GM23338 (cell line): ENCODE data around the gene RAB36. TPM values are rescaled to one million over a fixed set of nuclear protein-coding genes. Genes with fewer than 3 reads are reported as not detected.

Experiments used
- ATAC-seq: fragments of 200-7000 bp; cut with Tn5 transposase; 3 replicates; pipeline ENCODE4 v1.9.1; 2020
- DNase-seq: peaks from one replicate; pipeline ENCODE4 v3.0.0-alpha.2; 2015; ENCODE audit warnings: low spot score
- H2AFZ ChIP-seq: fragments of 200-600 bp; sonication (generic); 2 replicates; pipeline ENCODE4 v1.8.0; 2016; ENCODE audit warnings: antibody characterized with exemption, mild to moderate bottlenecking, moderate library complexity
- H3F3A ChIP-seq: fragments of 200-600 bp; sonication (generic); replicated peaks from 2 replicates; pipeline ENCODE4 v1.8.0; 2017; ENCODE audit warnings: antibody characterized with exemption, mixed run types, low read depth
- H3K27ac ChIP-seq: fragments of 200-600 bp; sonication (generic); 2 replicates; pipeline ENCODE4 v1.6.1; 2016; ENCODE audit warnings: low read depth
- H3K27me3 ChIP-seq: fragments of 200-600 bp; sonication (generic); 2 replicates; pipeline ENCODE4 v1.8.0; 2016; ENCODE audit warnings: mild to moderate bottlenecking, mixed run types, moderate library complexity; ENCODE audit not compliant: insufficient read depth
- H3K36me3 ChIP-seq: fragments of 200-600 bp; sonication (generic); 2 replicates; pipeline ENCODE4 v1.8.0; 2016; ENCODE audit warnings: mild to moderate bottlenecking; ENCODE audit not compliant: insufficient read depth
- H3K4me1 ChIP-seq: fragments of 200-600 bp; sonication (generic); 2 replicates; pipeline ENCODE4 v1.8.0; 2016; ENCODE audit warnings: mild to moderate bottlenecking, moderate library complexity; ENCODE audit not compliant: insufficient read depth
- H3K4me2 ChIP-seq: fragments of 200-600 bp; sonication (generic); 2 replicates; pipeline ENCODE4 v1.7.1; 2017; ENCODE audit warnings: mixed run types
- H3K4me3 ChIP-seq: fragments of 200-600 bp; sonication (generic); 2 replicates; pipeline ENCODE4 v1.6.1; 2016; ENCODE audit warnings: mixed run types
- H3K79me2 ChIP-seq: fragments of 200-600 bp; sonication (generic); replicated peaks from 2 replicates; pipeline ENCODE4 v1.8.0; 2017; ENCODE audit warnings: mild to moderate bottlenecking; ENCODE audit not compliant: insufficient read depth
- H3K9me2 ChIP-seq: fragments of 200-600 bp; sonication (generic); 2 replicates; pipeline ENCODE4 v1.8.0; 2017; ENCODE audit not compliant: insufficient read depth
- H4K20me1 ChIP-seq: fragments of 200-600 bp; sonication (generic); replicated peaks from 2 replicates; pipeline ENCODE4 v1.8.0; 2017; ENCODE audit warnings: mild to moderate bottlenecking; ENCODE audit not compliant: insufficient read depth
- H3K27ac Mint-ChIP-seq: 2 replicates; pipeline ENCODE4 v1.8.0; 2020; ENCODE audit warnings: inconsistent platforms, mild to moderate bottlenecking, moderate library complexity, mixed read lengths
- H3K27me3 Mint-ChIP-seq: 3 replicates; pipeline ENCODE4 v1.8.0; 2022; ENCODE audit warnings: low read depth, mild to moderate bottlenecking, moderate library complexity, mixed read lengths, inconsistent platforms; ENCODE audit not compliant: insufficient read depth, poor library complexity
- H3K36me3 Mint-ChIP-seq: 3 replicates; pipeline ENCODE4 v1.8.0; 2021; ENCODE audit warnings: low read depth, mild to moderate bottlenecking, inconsistent platforms, moderate library complexity, mixed read lengths
- H3K4me1 Mint-ChIP-seq: 3 replicates; pipeline ENCODE4 v1.8.0; 2020; ENCODE audit warnings: mild to moderate bottlenecking, inconsistent platforms, mixed read lengths
- H3K4me3 Mint-ChIP-seq: 3 replicates; pipeline ENCODE4 v1.8.0; 2021; ENCODE audit warnings: moderate library complexity, mild to moderate bottlenecking, inconsistent platforms, mixed read lengths
- H3K9me3 Mint-ChIP-seq: 3 replicates; pipeline ENCODE4 v1.8.0; 2020; ENCODE audit warnings: moderate library complexity, mild to moderate bottlenecking, inconsistent platforms, mixed read lengths
- CREB1 ChIP-seq: fragments of 250-450 bp; sonication (Bioruptor Pico); IDR thresholded peaks from 2 replicates; pipeline ENCODE4 v1.5.0; 2020; ENCODE audit warnings: low read depth, mild to moderate bottlenecking, moderate library complexity
- ETS1 ChIP-seq: IDR thresholded peaks from 2 replicates; pipeline ENCODE4 v1.6.1; 2016; ENCODE audit warnings: antibody characterized with exemption
- EZH2 ChIP-seq: fragments of 200-600 bp; sonication (generic); IDR thresholded peaks from one replicate; pipeline ENCODE4 v1.8.0; 2017; ENCODE audit warnings: antibody characterized with exemption, mild to moderate bottlenecking, low read depth; ENCODE audit not compliant: unreplicated experiment
- EZH2phosphoT487 ChIP-seq: fragments of 200-600 bp; sonication (generic); IDR thresholded peaks from one replicate; pipeline ENCODE4 v1.8.1; 2018; ENCODE audit warnings: antibody characterized with exemption; ENCODE audit not compliant: unreplicated experiment
- JUNB ChIP-seq: IDR thresholded peaks from one replicate; pipeline ENCODE4 v1.6.1; 2016; ENCODE audit warnings: antibody characterized with exemption; ENCODE audit not compliant: unreplicated experiment
- POLR2AphosphoS5 ChIP-seq: IDR thresholded peaks from 2 replicates; pipeline ENCODE4 v1.6.1; 2016; ENCODE audit warnings: antibody characterized with exemption, low read depth
- STAT1 ChIP-seq: IDR thresholded peaks from one replicate; pipeline ENCODE4 v1.6.1; 2016; ENCODE audit warnings: antibody characterized with exemption; ENCODE audit not compliant: unreplicated experiment
- ZNF114 ChIP-seq: fragments of 250-450 bp; sonication (Bioruptor Pico); IDR thresholded peaks from 2 replicates; pipeline ENCODE4 v1.5.0; 2020; ENCODE audit warnings: mild to moderate bottlenecking, moderate library complexity
- ZNF462 ChIP-seq: fragments of 250-450 bp; sonication (Bioruptor Pico); IDR thresholded peaks from 2 replicates; pipeline ENCODE4 v1.5.0; 2020; ENCODE audit warnings: mild to moderate bottlenecking, moderate library complexity
- polyA plus RNA-seq: library from polyadenylated mRNA; unstranded; fragments of >200 nt; fragmentation: Nextera tagmentation; extraction: Ambion mirVana; gene quantifications from 2 replicates; pipeline ENCODE4 v1.2.1, GENCODE V29; 2016
- total RNA-seq: library from RNA; depleted of rRNA; stranded (reverse); fragments of >200 nt; shearing (Covaris generic); gene quantifications from 2 replicates; pipeline ENCODE4 v1.2.3, GENCODE V29; 2014
- TF ChIP-seq, protein P1 (sequence below): IDR thresholded peaks from one replicate; pipeline ENCODE4 v1.6.1; 2018; ENCODE audit warnings: antibody characterized with exemption; ENCODE audit not compliant: unreplicated experiment
- TF ChIP-seq, protein P2 (sequence below), 2 experiments: fragments of 200-600 bp in 1 of 2; sonication (generic) in 1 of 2; conservative IDR thresholded peaks; 2 replicates each; pipeline versions ENCODE4 v1.5.1 to v1.6.1; 2016 to 2017; ENCODE audit warnings: antibody characterized with exemption in 2 of 2, low read depth in 2 of 2, mild to moderate bottlenecking in 2 of 2, moderate library complexity in 1 of 2

Gene RAB36
- total and polyA plus RNA-seq, 2 experiments from 2014 or later, result 0.58 to 1.2 TPM

DNA sequence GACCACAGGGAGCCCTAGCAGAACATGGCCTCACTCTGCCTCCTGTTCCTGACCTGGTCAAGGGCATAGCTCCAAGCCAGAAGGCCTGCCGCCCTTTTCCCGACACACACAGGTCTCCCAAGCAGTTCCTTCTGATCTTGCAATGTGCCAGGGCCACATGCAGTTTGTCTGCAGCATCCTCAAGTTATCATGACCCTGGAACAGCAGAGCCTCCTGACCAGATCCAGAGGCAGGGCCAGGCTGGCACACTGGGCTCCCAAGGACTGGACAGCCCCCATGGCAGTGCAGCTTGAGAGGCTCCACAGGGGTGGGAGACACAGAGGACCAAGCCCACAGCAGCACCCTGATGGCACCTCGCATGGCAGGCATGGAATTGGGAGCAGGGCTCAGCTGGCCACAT is 43.8 kb upstream of the RAB36 start:
- Mint-ChIP-seq H3K27me3 (peaks cover 5% of the 10 kb centered on the region), H3K9me3 (no peaks in the 10 kb centered on the region), H3K36me3 (no peaks in the 10 kb centered on the region; the same call in 2 of the 3 replicates), H3K27ac (no peak overlapping the region), H3K4me3 (no peak overlapping the region), H3K4me1 (no peaks in the 10 kb centered on the region)
- ATAC-seq (no peak), DNase-seq (no peak)
- Histone ChIP-seq H3K27ac (no peak overlapping the region), H3F3A (no peaks in the 10 kb centered on the region), H3K4me3 (no peak overlapping the region), H4K20me1 (no peaks in the 10 kb centered on the region; the same call in 1 of the 2 replicates), H3K4me1 (no peaks in the 10 kb centered on the region), H2AFZ (no peak overlapping the region), H3K36me3 (no peaks in the 10 kb centered on the region), H3K79me2 (no peaks in the 10 kb centered on the region), H3K27me3 (no peaks in the 10 kb centered on the region), H3K4me2 (no peak overlapping the region), H3K9me2 (no peaks in the 10 kb centered on the region)
- TF ChIP-seq CREB1 (CRISPR knock-in tag) (no peak), EZH2phosphoT487 (no peak), ZNF462 (CRISPR knock-in tag) (no peak), ETS1 (no peak), STAT1 (no peak), JUNB (no peak), EZH2 (no peak), POLR2AphosphoS5 (no peak), ZNF114 (no peak)
- TF ChIP-seq, protein P1, sequence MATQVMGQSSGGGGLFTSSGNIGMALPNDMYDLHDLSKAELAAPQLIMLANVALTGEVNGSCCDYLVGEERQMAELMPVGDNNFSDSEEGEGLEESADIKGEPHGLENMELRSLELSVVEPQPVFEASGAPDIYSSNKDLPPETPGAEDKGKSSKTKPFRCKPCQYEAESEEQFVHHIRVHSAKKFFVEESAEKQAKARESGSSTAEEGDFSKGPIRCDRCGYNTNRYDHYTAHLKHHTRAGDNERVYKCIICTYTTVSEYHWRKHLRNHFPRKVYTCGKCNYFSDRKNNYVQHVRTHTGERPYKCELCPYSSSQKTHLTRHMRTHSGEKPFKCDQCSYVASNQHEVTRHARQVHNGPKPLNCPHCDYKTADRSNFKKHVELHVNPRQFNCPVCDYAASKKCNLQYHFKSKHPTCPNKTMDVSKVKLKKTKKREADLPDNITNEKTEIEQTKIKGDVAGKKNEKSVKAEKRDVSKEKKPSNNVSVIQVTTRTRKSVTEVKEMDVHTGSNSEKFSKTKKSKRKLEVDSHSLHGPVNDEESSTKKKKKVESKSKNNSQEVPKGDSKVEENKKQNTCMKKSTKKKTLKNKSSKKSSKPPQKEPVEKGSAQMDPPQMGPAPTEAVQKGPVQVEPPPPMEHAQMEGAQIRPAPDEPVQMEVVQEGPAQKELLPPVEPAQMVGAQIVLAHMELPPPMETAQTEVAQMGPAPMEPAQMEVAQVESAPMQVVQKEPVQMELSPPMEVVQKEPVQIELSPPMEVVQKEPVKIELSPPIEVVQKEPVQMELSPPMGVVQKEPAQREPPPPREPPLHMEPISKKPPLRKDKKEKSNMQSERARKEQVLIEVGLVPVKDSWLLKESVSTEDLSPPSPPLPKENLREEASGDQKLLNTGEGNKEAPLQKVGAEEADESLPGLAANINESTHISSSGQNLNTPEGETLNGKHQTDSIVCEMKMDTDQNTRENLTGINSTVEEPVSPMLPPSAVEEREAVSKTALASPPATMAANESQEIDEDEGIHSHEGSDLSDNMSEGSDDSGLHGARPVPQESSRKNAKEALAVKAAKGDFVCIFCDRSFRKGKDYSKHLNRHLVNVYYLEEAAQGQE, result no peak
- TF ChIP-seq, protein P2, sequence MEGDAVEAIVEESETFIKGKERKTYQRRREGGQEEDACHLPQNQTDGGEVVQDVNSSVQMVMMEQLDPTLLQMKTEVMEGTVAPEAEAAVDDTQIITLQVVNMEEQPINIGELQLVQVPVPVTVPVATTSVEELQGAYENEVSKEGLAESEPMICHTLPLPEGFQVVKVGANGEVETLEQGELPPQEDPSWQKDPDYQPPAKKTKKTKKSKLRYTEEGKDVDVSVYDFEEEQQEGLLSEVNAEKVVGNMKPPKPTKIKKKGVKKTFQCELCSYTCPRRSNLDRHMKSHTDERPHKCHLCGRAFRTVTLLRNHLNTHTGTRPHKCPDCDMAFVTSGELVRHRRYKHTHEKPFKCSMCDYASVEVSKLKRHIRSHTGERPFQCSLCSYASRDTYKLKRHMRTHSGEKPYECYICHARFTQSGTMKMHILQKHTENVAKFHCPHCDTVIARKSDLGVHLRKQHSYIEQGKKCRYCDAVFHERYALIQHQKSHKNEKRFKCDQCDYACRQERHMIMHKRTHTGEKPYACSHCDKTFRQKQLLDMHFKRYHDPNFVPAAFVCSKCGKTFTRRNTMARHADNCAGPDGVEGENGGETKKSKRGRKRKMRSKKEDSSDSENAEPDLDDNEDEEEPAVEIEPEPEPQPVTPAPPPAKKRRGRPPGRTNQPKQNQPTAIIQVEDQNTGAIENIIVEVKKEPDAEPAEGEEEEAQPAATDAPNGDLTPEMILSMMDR (conservative IDR thresholded peaks at IDR 0.05; ENCODE audit: low read depth in 2 of 2), result no peak
